Fibroblast of lung (primary cell): Measurements from ENCODE around the gene ECHDC3. TPM values are rescaled to one million over a fixed set of nuclear protein-coding genes. Genes with fewer than 3 reads are reported as not detected.

ENCODE experiments used
- DNase-seq, 2 donors: peaks; one replicate each; pipeline versions ENCODE4 v3.0.0 to v3.0.0-alpha.2; 2010; ENCODE audit warnings: low read depth in 2 of 2
- H2AFZ ChIP-seq: 2 replicates; pipeline ENCODE4 v1.5.1; 2012; ENCODE audit warnings: low read length, control low read depth, inconsistent platforms
- H3K27ac ChIP-seq: 2 replicates; pipeline ENCODE4 v1.5.1; 2011; ENCODE audit warnings: low read length, control low read depth; ENCODE audit not compliant: insufficient read depth
- H3K27me3 ChIP-seq: 2 replicates; pipeline ENCODE4 v1.5.1; 2011; ENCODE audit warnings: mild to moderate bottlenecking, low read length; ENCODE audit not compliant: control insufficient read depth, insufficient read depth
- H3K36me3 ChIP-seq: 2 replicates; pipeline ENCODE4 v1.5.1; 2011; ENCODE audit warnings: low read length; ENCODE audit not compliant: control insufficient read depth, insufficient read depth
- H3K4me1 ChIP-seq: 2 replicates; pipeline ENCODE4 v1.5.1; 2011; ENCODE audit warnings: low read length; ENCODE audit not compliant: control insufficient read depth, insufficient read depth; ENCODE audit errors: extremely low read depth
- H3K4me2 ChIP-seq: 2 replicates; pipeline ENCODE4 v1.5.1; 2011; ENCODE audit warnings: low read length, control low read depth; ENCODE audit not compliant: insufficient read depth; ENCODE audit errors: extremely low read depth
- H3K4me3 ChIP-seq, 4 experiments: fragments of 200-600 bp in 1 of 4; sonication (generic) in 1 of 4; replicated peaks in 1 of 4; 2 replicates each; pipeline ENCODE4 v1.5.1; 2011 to 2016; ENCODE audit warnings: low read length in 4 of 4, low read depth in 3 of 4, mild to moderate bottlenecking in 3 of 4, control low read depth in 2 of 4, inconsistent platforms in 1 of 4, mixed read lengths in 1 of 4; ENCODE audit not compliant: insufficient read depth in 1 of 4; ENCODE audit errors: control extremely low read depth in 1 of 4
- H3K79me2 ChIP-seq: 2 replicates; pipeline ENCODE4 v1.5.1; 2012; ENCODE audit warnings: mild to moderate bottlenecking, low read length, inconsistent platforms; ENCODE audit not compliant: control insufficient read depth, insufficient read depth
- H3K9ac ChIP-seq: 2 replicates; pipeline ENCODE4 v1.5.1; 2011; ENCODE audit warnings: mild to moderate bottlenecking, low read length, control low read depth; ENCODE audit not compliant: insufficient read depth
- H3K9me3 ChIP-seq: 2 replicates; pipeline ENCODE4 v1.5.1; 2012; ENCODE audit warnings: low read depth, low read length; ENCODE audit not compliant: control insufficient read depth, insufficient read depth
- H4K20me1 ChIP-seq: 2 replicates; pipeline ENCODE4 v1.5.1; 2011; ENCODE audit warnings: low read length; ENCODE audit not compliant: control insufficient read depth, insufficient read depth; ENCODE audit errors: extremely low read depth
- EZH2 ChIP-seq: IDR thresholded peaks from 2 replicates; pipeline ENCODE4 v1.5.1; 2012; ENCODE audit warnings: low read length, control low read depth, mild to moderate bottlenecking; ENCODE audit errors: missing control alignments
- polyA plus RNA-seq, 2 donors: library from polyadenylated mRNA; depleted of rRNA in 1 of 2; stranded (reverse) in 1 of 2; unstranded in 1 of 2; fragments of >200 nt; gene quantifications; 2 replicates each; pipeline ENCODE4 v1.2.1, GENCODE V29; 2011 to 2012; ENCODE audit warnings: missing spikeins in 1 of 2
- total RNA-seq: library from RNA; depleted of rRNA; stranded (reverse); fragments of >200 nt; gene quantifications from 2 replicates; pipeline ENCODE4 v1.2.1, GENCODE V29; 2014
- TF ChIP-seq, protein P1 (sequence below), 2 donors: IDR thresholded peaks in 1 of 2; conservative IDR thresholded peaks in 1 of 2; 1 replicate in 1 of 2; 2 replicates in 1 of 2; pipeline ENCODE4 v1.5.1; 2011 to 2012; ENCODE audit warnings: low read length in 2 of 2, control low read depth in 1 of 2, inconsistent platforms in 1 of 2, low read depth in 1 of 2, mild to moderate bottlenecking in 1 of 2

The ECHDC3 gene
- total and polyA plus RNA-seq, 2 donors (not counting 1 experiment from before 2014, with no cell fraction given), result 6.1 to 17.7 TPM

DNA sequence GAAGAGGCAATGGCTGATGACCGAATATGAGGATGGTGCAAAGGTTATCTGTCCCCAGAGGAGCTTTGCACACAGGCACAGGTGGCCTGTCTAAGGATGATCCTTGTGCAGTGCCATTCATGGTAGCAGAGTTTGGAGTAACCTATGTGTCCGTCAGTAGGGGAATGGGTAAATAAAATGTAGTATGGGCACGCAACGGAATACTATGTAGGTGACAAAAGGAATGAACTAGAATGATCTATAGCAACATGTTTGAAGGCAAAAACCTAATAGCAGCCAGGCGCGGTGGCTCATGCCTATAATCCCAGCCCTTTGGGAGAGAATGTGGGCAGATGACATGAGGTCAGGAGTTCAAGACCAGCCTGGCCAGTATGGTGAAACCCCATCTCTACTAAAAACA, 41.6 kb upstream of the ECHDC3 start:
- H3K79me2 ChIP-seq, result no peaks in the 10 kb centered on the region
- H3K27me3 ChIP-seq, result no peaks in the 10 kb centered on the region
- H3K36me3 ChIP-seq, result no peaks in the 10 kb centered on the region
- H3K9me3 ChIP-seq, result no peaks in the 10 kb centered on the region
- DNase-seq, result no peak
- TF ChIP-seq, protein P1, sequence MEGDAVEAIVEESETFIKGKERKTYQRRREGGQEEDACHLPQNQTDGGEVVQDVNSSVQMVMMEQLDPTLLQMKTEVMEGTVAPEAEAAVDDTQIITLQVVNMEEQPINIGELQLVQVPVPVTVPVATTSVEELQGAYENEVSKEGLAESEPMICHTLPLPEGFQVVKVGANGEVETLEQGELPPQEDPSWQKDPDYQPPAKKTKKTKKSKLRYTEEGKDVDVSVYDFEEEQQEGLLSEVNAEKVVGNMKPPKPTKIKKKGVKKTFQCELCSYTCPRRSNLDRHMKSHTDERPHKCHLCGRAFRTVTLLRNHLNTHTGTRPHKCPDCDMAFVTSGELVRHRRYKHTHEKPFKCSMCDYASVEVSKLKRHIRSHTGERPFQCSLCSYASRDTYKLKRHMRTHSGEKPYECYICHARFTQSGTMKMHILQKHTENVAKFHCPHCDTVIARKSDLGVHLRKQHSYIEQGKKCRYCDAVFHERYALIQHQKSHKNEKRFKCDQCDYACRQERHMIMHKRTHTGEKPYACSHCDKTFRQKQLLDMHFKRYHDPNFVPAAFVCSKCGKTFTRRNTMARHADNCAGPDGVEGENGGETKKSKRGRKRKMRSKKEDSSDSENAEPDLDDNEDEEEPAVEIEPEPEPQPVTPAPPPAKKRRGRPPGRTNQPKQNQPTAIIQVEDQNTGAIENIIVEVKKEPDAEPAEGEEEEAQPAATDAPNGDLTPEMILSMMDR (conservative IDR thresholded peaks at IDR 0.05 in 1 of 2, IDR thresholded peaks at IDR 0.05 in 1 of 2; ENCODE audit: low read depth in 1 of 2, low read length in 2 of 2), result no peak
- no peak for TF ChIP-seq EZH2
- no peak overlapping the region for H3K9ac ChIP-seq
- no peak overlapping the region for H3K4me3 ChIP-seq
- H2AFZ ChIP-seq, result no peak overlapping the region
- H3K27ac ChIP-seq, result no peak overlapping the region
- no peaks in the 10 kb centered on the region for H3K4me1 ChIP-seq
- no peak overlapping the region for H3K4me2 ChIP-seq
- no peaks in the 10 kb centered on the region for H4K20me1 ChIP-seq

- H3K4me1 ChIP-seq, result no peaks in the 10 kb centered on the region
- no peak overlapping the region for H3K27ac ChIP-seq
- no peaks in the 10 kb centered on the region for H3K36me3 ChIP-seq
- no peaks in the 10 kb centered on the region for H4K20me1 ChIP-seq
- H3K9me3 ChIP-seq, result no peaks in the 10 kb centered on the region
- no peak overlapping the region for H3K4me3 ChIP-seq
- no peak overlapping the region for H3K9ac ChIP-seq
- no peaks in the 10 kb centered on the region for H3K79me2 ChIP-seq
- H2AFZ ChIP-seq, result no peak overlapping the region
- TF ChIP-seq EZH2, result no peak
- TF ChIP-seq, protein P1 (conservative IDR thresholded peaks at IDR 0.05 in 1 of 2, IDR thresholded peaks at IDR 0.05 in 1 of 2; ENCODE audit: low read depth in 1 of 2, low read length in 2 of 2), result no peak
- H3K27me3 ChIP-seq, result no peaks in the 10 kb centered on the region
- H3K4me2 ChIP-seq, result no peak overlapping the region
- DNase-seq, result no peak
Observed at GRCh38 chr10:11701451-11702095, 40.6 kb upstream of the ECHDC3 start.

GRCh38 chr10:11702264-11702663, 39.9 kb upstream of the ECHDC3 start:
- no peak overlapping the region for H2AFZ ChIP-seq
- no peaks in the 10 kb centered on the region for H3K79me2 ChIP-seq
- no peaks in the 10 kb centered on the region for H4K20me1 ChIP-seq
- H3K36me3 ChIP-seq, result no peaks in the 10 kb centered on the region
- no peak for DNase-seq
- H3K9ac ChIP-seq, result no peak overlapping the region
- H3K27ac ChIP-seq, result no peak overlapping the region
- H3K27me3 ChIP-seq, result no peaks in the 10 kb centered on the region
- H3K4me3 ChIP-seq, result no peak overlapping the region
- H3K9me3 ChIP-seq, result no peaks in the 10 kb centered on the region
- no peaks in the 10 kb centered on the region for H3K4me1 ChIP-seq
- TF ChIP-seq, protein P1 (conservative IDR thresholded peaks at IDR 0.05 in 1 of 2, IDR thresholded peaks at IDR 0.05 in 1 of 2; ENCODE audit: low read depth in 1 of 2, low read length in 2 of 2), result no peak
- no peak for TF ChIP-seq EZH2
- H3K4me2 ChIP-seq, result no peak overlapping the region
